GM23248 (cell line): ENCODE data around the gene HMGXB3. TPM values are rescaled to one million over a fixed set of nuclear protein-coding genes. Genes with fewer than 3 reads are reported as not detected.
"Not testable (repeated sequence)": the region's sequence is repeated elsewhere in the genome, so short reads cannot be mapped to it uniquely, and the experiment has no call there.

Experiments used
- DNase-seq: peaks from one replicate; pipeline ENCODE4 v3.0.0-alpha.2; 2015
- H2AFZ ChIP-seq: fragments of 200-600 bp; sonication (generic); 2 replicates; pipeline ENCODE4 v1.6.1; 2016; ENCODE audit warnings: antibody characterized with exemption
- H3F3A ChIP-seq: fragments of 200-600 bp; sonication (generic); 2 replicates; pipeline ENCODE4 v1.6.1; 2016; ENCODE audit warnings: mild to moderate bottlenecking, antibody characterized with exemption, mixed run types; ENCODE audit not compliant: insufficient read depth
- H3K27ac ChIP-seq: fragments of 200-600 bp; sonication (generic); 2 replicates; pipeline ENCODE4 v1.5.1; 2016; ENCODE audit warnings: mild to moderate bottlenecking
- H3K27me3 ChIP-seq: fragments of 200-600 bp; sonication (generic); replicated peaks from 2 replicates; pipeline ENCODE4 v1.6.1; 2016; ENCODE audit warnings: mild to moderate bottlenecking; ENCODE audit not compliant: insufficient read depth
- H3K36me3 ChIP-seq: fragments of 200-600 bp; sonication (generic); 2 replicates; pipeline ENCODE4 v1.6.1; 2016; ENCODE audit warnings: low read depth, mild to moderate bottlenecking
- H3K4me1 ChIP-seq: fragments of 200-600 bp; sonication (generic); 2 replicates; pipeline ENCODE4 v1.6.1; 2016; ENCODE audit warnings: mild to moderate bottlenecking; ENCODE audit not compliant: insufficient read depth
- H3K4me2 ChIP-seq: fragments of 200-600 bp; sonication (generic); one replicate; pipeline ENCODE4 v1.6.1; 2016; ENCODE audit warnings: mild to moderate bottlenecking; ENCODE audit not compliant: unreplicated experiment
- H3K4me3 ChIP-seq: fragments of 200-600 bp; sonication (generic); 2 replicates; pipeline ENCODE4 v1.5.1; 2016; ENCODE audit warnings: mild to moderate bottlenecking
- H3K79me2 ChIP-seq: fragments of 200-600 bp; sonication (generic); 2 replicates; pipeline ENCODE4 v1.6.1; 2016; ENCODE audit warnings: mild to moderate bottlenecking; ENCODE audit not compliant: insufficient read depth
- H3K9ac ChIP-seq: fragments of 200-600 bp; sonication (generic); 2 replicates; pipeline ENCODE4 v1.6.1; 2016; ENCODE audit warnings: mild to moderate bottlenecking
- H3K9me2 ChIP-seq: fragments of 200-600 bp; sonication (generic); 2 replicates; pipeline ENCODE4 v1.6.1; 2016; ENCODE audit warnings: mixed run types, mild to moderate bottlenecking, moderate library complexity; ENCODE audit not compliant: insufficient read depth
- H3K9me3 ChIP-seq: fragments of 200-600 bp; sonication (generic); one replicate; pipeline ENCODE4 v1.6.1; 2017; ENCODE audit warnings: low read depth
- H4K20me1 ChIP-seq: fragments of 200-600 bp; sonication (generic); 2 replicates; pipeline ENCODE4 v1.6.0; 2016; ENCODE audit not compliant: insufficient read depth
- EZH2 ChIP-seq: fragments of 200-600 bp; sonication (generic); IDR thresholded peaks from 2 replicates; pipeline ENCODE4 v1.6.1; 2018; ENCODE audit warnings: antibody characterized with exemption, mild to moderate bottlenecking; ENCODE audit not compliant: insufficient read depth, poor library complexity, severe bottlenecking
- EZH2phosphoT487 ChIP-seq: fragments of 200-600 bp; sonication (generic); IDR thresholded peaks from 2 replicates; pipeline ENCODE4 v1.6.1; 2018; ENCODE audit warnings: antibody characterized with exemption, moderate library complexity, mild to moderate bottlenecking, low read depth; ENCODE audit not compliant: insufficient read depth
- WGBS, 2 experiments: methylation state at CpG; one replicate each; pipeline ENCODE4 v1.1.6; 2015 to 2017; ENCODE audit warnings: low lambda C conversion rate in 2 of 2, low coverage in 1 of 2; ENCODE audit errors: missing lambda C conversion rate in 2 of 2; 5-methylcytosine and 5-hydroxymethylcytosine counted together
- in situ Hi-C: fragments of 300-500 bp; cut with MboI; formaldehyde crosslinking; loops from 2 replicates; pipeline ENCODE4 v1.15.0; 2020
- polyA plus RNA-seq: library from polyadenylated mRNA; unstranded; fragments of >200 nt; fragmentation: Nextera tagmentation; extraction: Ambion mirVana; gene quantifications from 2 replicates; pipeline ENCODE4 v1.2.1, GENCODE V29; 2016
- total RNA-seq: library from RNA; depleted of rRNA; stranded (reverse); fragments of >200 nt; shearing (Covaris generic); gene quantifications from 2 replicates; pipeline ENCODE4 v1.2.3, GENCODE V29; 2014

HMGXB3 gene
- total and polyA plus RNA-seq, 2 experiments from 2014 or later = 13.6 to 46.5 TPM

GRCh38 chr5:150044712-150045111 lies 44.2 kb downstream of the HMGXB3 start:
- Histone ChIP-seq H3K9me3 (no peaks in the 10 kb centered on the region), H3F3A (peaks cover 37% of the 10 kb centered on the region), H3K4me1 (peaks cover 23% of the 10 kb centered on the region), H3K4me2 (peak overlapping the region; percentile 56), H3K79me2 (peaks cover 37% of the 10 kb centered on the region), H3K4me3 (no peak overlapping the region), H3K27me3 (no peaks in the 10 kb centered on the region), H3K36me3 (peaks cover 71% of the 10 kb centered on the region), H3K9me2 (no peaks in the 10 kb centered on the region), H3K9ac (0 out of 2 replicates have a peak overlapping the region, but pooled peaks have one; percentile 27), H4K20me1 (no peaks in the 10 kb centered on the region), H3K27ac (peak overlapping the region; percentile 59), H2AFZ (no peak overlapping the region)
- WGBS, 2 experiments = 90 to 91% methylated on average over 7 of the region's 7 CpGs
- no peak for DNase-seq
- in situ Hi-C loops = no loop called here
- TF ChIP-seq EZH2phosphoT487 (no peak), EZH2 (no peak)

GRCh38 chr5:150045549-150045948 lies 45.0 kb downstream of the HMGXB3 start:
- 94% methylated on average over 6 of the region's 6 CpGs for WGBS, 2 experiments
- no peak overlapping the region for H2AFZ ChIP-seq
- H3K4me1 ChIP-seq = peaks cover 32% of the 10 kb centered on the region
- in situ Hi-C loops = no loop called here
- no peak overlapping the region for H3K27ac ChIP-seq
- no peak overlapping the region for H3K4me3 ChIP-seq
- peaks cover 41% of the 10 kb centered on the region for H3F3A ChIP-seq
- H3K9ac ChIP-seq = no peak overlapping the region
- peaks cover 70% of the 10 kb centered on the region for H3K36me3 ChIP-seq
- DNase-seq = no peak
- no peaks in the 10 kb centered on the region for H3K9me2 ChIP-seq
- no peaks in the 10 kb centered on the region for H3K9me3 ChIP-seq
- H3K79me2 ChIP-seq = peaks cover 29% of the 10 kb centered on the region
- TF ChIP-seq EZH2 (no peak), EZH2phosphoT487 (no peak)
- no peaks in the 10 kb centered on the region for H3K27me3 ChIP-seq
- H4K20me1 ChIP-seq = no peaks in the 10 kb centered on the region
- H3K4me2 ChIP-seq = no peak overlapping the region

GRCh38 chr5:150046031-150046430 lies 45.5 kb downstream of the HMGXB3 start:
- no peak overlapping the region for H3K4me3 ChIP-seq
- no peak overlapping the region for H3K9ac ChIP-seq
- peaks cover 32% of the 10 kb centered on the region for H3K4me1 ChIP-seq
- H3K36me3 ChIP-seq = peaks cover 70% of the 10 kb centered on the region
- TF ChIP-seq EZH2 (no peak), EZH2phosphoT487 (no peak)
- H3F3A ChIP-seq = peaks cover 41% of the 10 kb centered on the region
- in situ Hi-C loops = no loop called here
- H3K79me2 ChIP-seq = peaks cover 24% of the 10 kb centered on the region
- H3K4me2 ChIP-seq = no peak overlapping the region
- no peaks in the 10 kb centered on the region for H3K9me2 ChIP-seq
- H4K20me1 ChIP-seq = no peaks in the 10 kb centered on the region
- WGBS, 2 experiments = 79 to 87% methylated on average over 6 of the region's 6 CpGs
- no peak for DNase-seq
- H2AFZ ChIP-seq = no peak overlapping the region
- H3K27me3 ChIP-seq = no peaks in the 10 kb centered on the region
- H3K9me3 ChIP-seq = no peaks in the 10 kb centered on the region
- no peak overlapping the region for H3K27ac ChIP-seq

GRCh38 chr5:150050172-150050811 lies 49.8 kb downstream of the HMGXB3 start:
- H4K20me1 ChIP-seq, H3K9me2 ChIP-seq, H3K79me2 ChIP-seq, H3K4me3 ChIP-seq, H3K27me3 ChIP-seq, H3K9me3 ChIP-seq, H3K4me2 ChIP-seq, H2AFZ ChIP-seq, H3K9ac ChIP-seq, in situ Hi-C loops: not testable (repeated sequence)
- 84% methylated on average over 14 of the region's 14 CpGs for WGBS, 2 experiments
- H3K27ac ChIP-seq = peak overlapping the region; percentile 63
- peaks cover 27% of the 10 kb centered on the region for H3K4me1 ChIP-seq
- peak; percentile 70 for DNase-seq
- H3F3A ChIP-seq = peaks cover 33% of the 10 kb centered on the region
- peaks cover 56% of the 10 kb centered on the region for H3K36me3 ChIP-seq

GRCh38 chr5:150051657-150052195 lies 51.2 kb downstream of the HMGXB3 start:
- Histone ChIP-seq H3K4me2 (no peak overlapping the region), H3K27me3 (no peaks in the 10 kb centered on the region), H2AFZ (no peak overlapping the region), H3K9me2 (no peaks in the 10 kb centered on the region), H3K4me1 (peaks cover 27% of the 10 kb centered on the region), H3K79me2 (0 out of 2 replicates have a peak, but pooled peaks cover 8% of the 10 kb centered on the region), H3F3A (peaks cover 33% of the 10 kb centered on the region), H3K36me3 (peaks cover 47% of the 10 kb centered on the region), H3K9me3 (no peaks in the 10 kb centered on the region), H3K27ac (no peak overlapping the region), H3K9ac (no peak overlapping the region), H3K4me3 (no peak overlapping the region), H4K20me1 (no peaks in the 10 kb centered on the region)
- WGBS, 2 experiments = 90 to 92% methylated on average over 18 of the region's 18 CpGs
- no peak for DNase-seq
- in situ Hi-C loops = no loop called here
- TF ChIP-seq EZH2 = no peak
- TF ChIP-seq EZH2phosphoT487 = no peak
